ENCODE measurements around the gene DHX36.
A peak's percentile ranks its signal among the peaks of the same experiment; 100 is the strongest.

DHX36 gene, protein sequence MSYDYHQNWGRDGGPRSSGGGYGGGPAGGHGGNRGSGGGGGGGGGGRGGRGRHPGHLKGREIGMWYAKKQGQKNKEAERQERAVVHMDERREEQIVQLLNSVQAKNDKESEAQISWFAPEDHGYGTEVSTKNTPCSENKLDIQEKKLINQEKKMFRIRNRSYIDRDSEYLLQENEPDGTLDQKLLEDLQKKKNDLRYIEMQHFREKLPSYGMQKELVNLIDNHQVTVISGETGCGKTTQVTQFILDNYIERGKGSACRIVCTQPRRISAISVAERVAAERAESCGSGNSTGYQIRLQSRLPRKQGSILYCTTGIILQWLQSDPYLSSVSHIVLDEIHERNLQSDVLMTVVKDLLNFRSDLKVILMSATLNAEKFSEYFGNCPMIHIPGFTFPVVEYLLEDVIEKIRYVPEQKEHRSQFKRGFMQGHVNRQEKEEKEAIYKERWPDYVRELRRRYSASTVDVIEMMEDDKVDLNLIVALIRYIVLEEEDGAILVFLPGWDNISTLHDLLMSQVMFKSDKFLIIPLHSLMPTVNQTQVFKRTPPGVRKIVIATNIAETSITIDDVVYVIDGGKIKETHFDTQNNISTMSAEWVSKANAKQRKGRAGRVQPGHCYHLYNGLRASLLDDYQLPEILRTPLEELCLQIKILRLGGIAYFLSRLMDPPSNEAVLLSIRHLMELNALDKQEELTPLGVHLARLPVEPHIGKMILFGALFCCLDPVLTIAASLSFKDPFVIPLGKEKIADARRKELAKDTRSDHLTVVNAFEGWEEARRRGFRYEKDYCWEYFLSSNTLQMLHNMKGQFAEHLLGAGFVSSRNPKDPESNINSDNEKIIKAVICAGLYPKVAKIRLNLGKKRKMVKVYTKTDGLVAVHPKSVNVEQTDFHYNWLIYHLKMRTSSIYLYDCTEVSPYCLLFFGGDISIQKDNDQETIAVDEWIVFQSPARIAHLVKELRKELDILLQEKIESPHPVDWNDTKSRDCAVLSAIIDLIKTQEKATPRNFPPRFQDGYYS

GRCh38 chr3:154323891-154324738 lies at the start of gene DHX36:
TSS of gene DHX36 (minus strand) at chr3:154324487. CDS start at chr3:154324416, 71 bp downstream.
- DNase-seq (ENCODE audit: low read depth), result peak; percentile 85

GRCh38 chr3:154367221-154367620 lies 42.9 kb upstream of the DHX36 start:
- DNase-seq (ENCODE audit: low read depth), result no peak

DNA sequence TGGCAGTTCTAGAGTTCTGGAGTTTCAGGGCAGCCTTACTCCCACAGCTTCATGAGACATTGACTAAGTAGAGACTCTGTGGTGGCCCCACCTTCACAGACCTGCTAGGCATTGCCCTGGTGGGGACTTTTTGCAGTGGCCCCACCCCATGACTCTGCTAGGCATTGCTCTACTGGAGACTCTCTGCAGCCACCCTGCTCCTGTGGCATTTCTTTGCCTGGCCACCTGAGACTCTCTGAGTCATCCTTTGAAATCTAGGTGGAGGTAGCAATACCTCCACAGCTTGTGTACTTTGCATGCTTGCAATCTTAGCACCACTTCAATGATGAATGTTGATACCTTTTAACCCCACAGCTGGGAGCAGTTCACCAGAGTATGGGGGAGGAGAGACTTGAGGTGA lies 40.6 kb upstream of the DHX36 start:
- DNase-seq (ENCODE audit: low read depth), result no peak

DNA sequence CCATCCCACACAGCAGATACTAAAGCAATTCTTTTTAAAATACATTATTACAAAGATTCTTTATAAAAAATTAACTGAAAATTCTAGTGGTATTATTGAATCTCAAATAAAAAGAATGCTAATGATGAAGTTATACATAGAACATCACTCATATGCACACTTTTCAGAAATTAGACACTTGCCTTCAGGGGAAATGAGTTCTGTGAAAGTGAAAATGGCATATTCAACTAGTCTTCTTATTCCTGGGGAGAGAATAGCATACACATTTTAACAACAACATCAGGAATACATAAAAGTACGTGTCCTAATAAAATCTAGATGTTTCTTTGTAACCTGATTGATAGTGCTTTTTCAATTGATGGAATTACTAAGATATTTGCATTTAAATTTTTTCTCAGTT lies 36.8 kb upstream of the DHX36 start:
- no peak for DNase-seq (ENCODE audit: low read depth)

GRCh38 chr3:154356009-154356408 lies 31.7 kb upstream of the DHX36 start:
- DNase-seq (ENCODE audit: low read depth), result no peak

GRCh38 chr3:154349223-154349622 lies 24.9 kb upstream of the DHX36 start:
- DNase-seq (ENCODE audit: low read depth), result no peak

DNA sequence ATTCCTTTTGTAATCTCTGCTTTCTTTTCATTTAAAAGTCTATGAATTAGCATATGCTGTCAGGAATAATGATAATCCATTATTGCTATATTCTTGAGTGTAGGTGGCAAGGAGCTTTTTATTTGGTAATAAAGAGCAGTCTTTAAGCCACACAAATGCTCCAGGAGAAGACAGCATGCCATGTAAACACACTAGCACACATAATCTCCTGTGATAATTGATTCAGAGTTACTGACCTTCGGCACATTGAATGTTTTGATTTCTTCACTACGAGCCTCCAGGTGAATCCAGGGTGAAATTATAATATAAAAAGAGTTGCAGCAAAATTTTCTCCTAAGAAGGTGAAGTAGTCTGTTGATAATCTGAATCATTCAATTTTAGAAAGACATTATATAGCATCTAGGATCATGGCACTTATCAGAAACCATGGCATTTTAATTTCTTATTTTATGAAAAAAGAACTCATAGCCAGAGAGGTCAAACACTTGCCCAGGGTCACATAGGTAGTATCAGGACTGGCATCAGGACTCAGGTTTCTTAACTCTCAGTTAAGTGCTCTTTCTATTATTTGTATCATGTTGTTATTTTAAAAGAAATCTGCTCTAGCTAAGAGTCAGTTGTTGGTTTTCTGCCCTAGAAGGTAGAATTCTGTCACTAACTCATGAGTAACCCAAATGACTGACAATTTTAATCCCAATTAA lies 21.3 kb upstream of the DHX36 start:
- DNase-seq (ENCODE audit: low read depth), result no peak

- DNase-seq (ENCODE audit: low read depth), result no peak
These were observed 14.3 kb upstream of the DHX36 start for GRCh38 chr3:154338570-154338969.

DNA sequence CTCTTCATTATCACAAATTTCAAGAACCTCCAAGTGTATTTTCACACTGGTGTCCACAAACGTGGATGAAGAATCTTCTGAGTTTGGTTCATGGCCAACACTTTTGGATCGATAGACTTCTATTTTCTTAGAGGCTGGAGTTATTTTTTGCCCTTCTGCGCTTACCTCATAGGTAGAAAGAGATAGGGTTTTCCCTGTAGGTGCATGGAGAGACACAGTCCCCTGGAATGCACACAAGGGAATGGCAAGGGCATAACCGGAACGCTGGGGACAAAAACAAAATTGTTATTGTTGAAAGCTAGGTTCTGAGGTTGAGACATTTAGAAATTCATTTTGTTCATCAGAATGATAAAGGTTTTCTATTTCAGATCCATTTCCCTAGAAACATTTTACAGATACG lies 13.7 kb upstream of the DHX36 start:
- no peak for DNase-seq (ENCODE audit: low read depth)

DNA sequence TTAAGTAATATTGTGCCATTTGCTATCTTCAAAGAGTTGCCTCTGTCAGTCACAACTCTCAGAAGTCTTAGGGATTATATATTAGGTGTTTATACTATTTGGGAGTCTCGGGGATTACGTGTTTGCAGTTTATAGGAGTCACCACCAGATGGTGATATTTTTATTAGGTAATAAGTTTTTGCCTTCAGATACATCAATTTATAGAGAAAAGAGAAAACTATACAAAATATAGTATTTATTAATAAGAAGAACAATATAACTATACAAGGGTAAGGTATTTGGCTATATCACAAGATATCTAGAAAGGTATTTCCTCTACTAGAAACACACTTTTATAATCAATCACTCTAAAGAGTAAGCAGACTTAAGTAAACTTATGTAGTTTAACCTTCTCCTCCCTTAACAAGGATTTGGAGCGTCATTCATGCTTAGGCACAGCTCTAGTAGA lies 10.7 kb upstream of the DHX36 start:
- no peak for DNase-seq (ENCODE audit: low read depth)

DNA sequence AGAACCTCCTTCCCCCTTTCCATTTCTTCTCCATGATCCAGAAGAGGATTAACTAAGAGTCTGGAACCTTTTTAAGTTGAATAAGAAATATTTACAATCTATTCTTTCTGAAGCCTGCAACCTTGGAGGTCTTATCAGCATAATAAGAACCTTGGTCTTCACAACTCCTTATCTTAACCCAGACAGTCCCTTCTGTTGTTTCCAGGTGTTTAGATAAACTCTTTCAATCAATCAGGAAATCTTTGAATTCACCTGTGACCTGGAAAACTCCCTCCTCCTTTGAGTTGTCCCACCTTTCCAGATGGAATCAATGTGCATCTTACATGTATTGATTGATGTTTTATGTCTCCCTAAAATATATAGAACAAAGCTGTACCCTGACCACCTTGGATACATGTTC lies 3.6 kb upstream of the DHX36 start:
- no peak for DNase-seq (ENCODE audit: low read depth)

- DNase-seq (ENCODE audit: low read depth), result no peak
These were observed 632 bp upstream of the DHX36 start for GRCh38 chr3:154324919-154325318.

- DNase-seq (ENCODE audit: low read depth), result no peak
These were observed 7.1 kb downstream of the DHX36 start for GRCh38 chr3:154316974-154317767.

GRCh38 chr3:154314152-154314551 lies 10.1 kb downstream of the DHX36 start:
- DNase-seq (ENCODE audit: low read depth), result no peak

DNA sequence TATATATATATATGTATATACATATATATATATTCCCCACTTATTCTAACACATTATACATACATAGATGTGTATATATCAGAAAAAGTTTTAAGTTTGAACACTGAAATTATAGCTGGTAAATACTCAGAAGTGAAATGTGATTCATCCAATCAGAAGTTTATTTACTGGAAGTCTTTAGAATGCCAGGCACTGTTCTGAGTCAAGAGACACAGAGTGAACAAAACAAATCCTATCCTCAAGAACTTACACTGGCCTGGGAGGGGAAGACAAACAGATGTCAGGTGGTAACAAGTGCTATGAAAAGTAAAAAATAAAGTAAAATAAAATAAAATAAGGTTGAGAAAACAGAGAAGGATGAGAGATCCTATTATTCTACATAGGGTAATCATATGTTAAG lies 13.4 kb downstream of the DHX36 start:
- DNase-seq (ENCODE audit: low read depth), result no peak

GRCh38 chr3:154307363-154307762 lies 16.9 kb downstream of the DHX36 start:
- DNase-seq (ENCODE audit: low read depth), result no peak

DNA sequence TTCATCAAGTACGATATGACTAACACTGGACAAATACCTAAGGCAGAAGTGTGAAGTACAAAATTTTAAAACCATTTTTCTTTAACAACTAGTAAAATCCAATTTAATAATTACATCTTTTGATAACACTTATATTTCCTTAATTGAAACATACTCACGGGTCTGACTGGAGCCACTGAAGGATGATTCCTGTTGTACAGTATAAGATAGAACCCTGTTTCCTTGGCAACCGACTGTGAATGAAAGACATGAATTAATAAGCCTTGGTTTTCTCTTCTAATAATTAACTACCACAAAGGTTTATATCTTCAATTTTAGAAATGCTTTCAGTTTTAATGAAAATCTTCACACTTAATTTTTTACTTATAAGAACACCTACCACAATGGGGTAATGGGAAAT lies 19.4 kb downstream of the DHX36 start:
- DNase-seq (ENCODE audit: low read depth), result no peak

- no peak for DNase-seq (ENCODE audit: low read depth)
These were observed 20.0 kb downstream of the DHX36 start for GRCh38 chr3:154304116-154304786.

DNA sequence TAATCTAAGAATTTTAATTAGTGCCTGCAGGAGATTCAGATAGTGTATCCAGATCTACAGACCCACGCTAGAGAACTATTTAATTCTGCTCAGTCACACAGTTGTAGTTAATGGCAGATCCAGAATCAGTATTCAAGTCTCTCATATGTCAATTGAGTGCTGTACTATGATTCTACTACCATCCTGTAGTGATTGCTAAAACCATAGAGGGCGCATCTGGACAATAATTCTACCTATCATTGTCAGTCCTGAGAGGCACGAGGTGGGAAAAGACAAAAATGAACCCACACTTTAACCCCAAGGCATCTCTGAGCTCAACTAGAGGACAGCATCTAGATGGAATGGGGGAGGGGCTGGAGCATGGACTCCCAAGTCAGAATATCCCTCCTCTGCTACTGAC lies 22.7 kb downstream of the DHX36 start:
- no peak for DNase-seq (ENCODE audit: low read depth)

- DNase-seq (ENCODE audit: low read depth), result no peak
These were observed 30.3 kb downstream of the DHX36 start for GRCh38 chr3:154294016-154294415.
